ENCODE results near the gene TAS2R16.

TAS2R16 gene, protein sequence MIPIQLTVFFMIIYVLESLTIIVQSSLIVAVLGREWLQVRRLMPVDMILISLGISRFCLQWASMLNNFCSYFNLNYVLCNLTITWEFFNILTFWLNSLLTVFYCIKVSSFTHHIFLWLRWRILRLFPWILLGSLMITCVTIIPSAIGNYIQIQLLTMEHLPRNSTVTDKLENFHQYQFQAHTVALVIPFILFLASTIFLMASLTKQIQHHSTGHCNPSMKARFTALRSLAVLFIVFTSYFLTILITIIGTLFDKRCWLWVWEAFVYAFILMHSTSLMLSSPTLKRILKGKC

DNA sequence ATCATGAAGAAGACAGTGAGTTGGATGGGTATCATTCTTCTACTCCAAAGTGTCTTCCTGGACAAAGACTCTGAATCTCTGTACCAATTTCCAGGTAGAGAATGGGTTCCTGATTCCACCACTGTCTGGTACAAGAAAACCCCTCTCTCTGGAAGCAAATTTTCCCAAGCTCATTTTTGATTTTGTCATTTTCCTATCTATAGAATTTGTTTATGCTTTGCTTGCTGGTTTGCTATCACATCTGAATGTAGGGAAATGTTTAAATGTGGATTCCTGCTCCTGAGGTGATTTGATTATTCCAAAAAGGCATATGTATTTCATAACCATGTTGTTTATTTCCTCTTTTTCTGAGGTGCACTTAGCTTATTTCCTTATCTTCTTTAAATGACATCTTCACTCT is at the start of gene TAS2R16:
Gene TAS2R16, minus strand, starts transcription at position 101 of the 400 bp plus-strand sequence. Its CDS starts 66 bp downstream, at position 35.
- DNase-seq, result no peak

DNA sequence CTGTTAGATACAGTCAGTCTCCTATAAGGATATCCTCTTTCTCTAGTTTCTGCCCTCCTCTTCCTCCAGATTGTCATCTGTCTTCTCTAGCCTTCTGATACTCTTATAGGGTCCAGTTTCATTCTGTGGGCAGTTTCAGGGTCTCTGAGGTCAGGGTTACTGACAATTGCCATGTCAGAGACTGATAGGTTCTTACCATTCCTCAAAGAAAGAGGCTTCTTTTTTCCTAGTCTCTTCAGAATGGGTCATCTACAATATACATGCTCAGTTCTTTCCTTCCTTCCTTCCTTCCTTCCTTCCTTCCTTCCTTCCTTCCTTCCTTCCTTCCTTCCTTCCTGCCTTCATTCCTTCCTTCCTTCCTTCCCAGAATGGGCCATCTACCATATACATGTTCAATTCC is 48.1 kb upstream of the TAS2R16 start:
- no peak for DNase-seq

DNA sequence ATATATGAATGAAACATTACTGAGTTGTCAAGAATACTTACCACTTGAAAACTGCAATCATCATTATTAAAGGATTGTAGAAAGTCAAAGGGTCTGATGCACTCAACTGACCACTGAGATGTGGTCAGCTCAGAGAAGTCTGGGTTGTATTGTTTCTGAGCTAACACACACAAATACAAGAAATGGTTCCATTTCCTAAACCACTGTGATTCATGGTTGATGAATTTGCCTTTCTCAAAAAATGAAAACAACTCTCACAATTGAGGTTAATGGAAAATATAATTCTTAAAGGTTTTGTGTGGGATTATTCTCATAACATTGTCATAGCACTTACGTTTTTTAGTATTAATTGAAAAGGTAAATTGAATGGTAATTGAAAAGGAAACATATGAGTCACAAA is 45.6 kb upstream of the TAS2R16 start:
- no peak for DNase-seq

DNA sequence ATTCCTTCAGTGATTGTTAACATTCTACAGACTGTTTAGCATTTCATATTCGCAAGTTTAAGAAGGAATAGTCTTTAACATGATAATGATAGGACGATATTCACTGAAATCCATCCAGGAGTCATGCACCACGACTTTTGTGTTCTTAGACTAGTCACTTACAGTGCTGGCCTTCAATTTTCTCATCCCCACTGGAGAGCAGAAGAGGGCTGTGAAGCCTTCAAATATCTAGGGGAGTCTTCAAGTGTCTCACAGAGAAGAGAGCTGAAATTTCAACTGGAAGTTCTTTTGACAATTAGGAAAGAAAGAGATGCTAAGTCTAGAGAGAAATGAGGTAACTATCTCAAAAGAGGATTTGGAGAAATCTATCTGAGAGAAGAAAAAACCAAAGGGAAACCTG is 43.8 kb upstream of the TAS2R16 start:
- DNase-seq, result no peak

DNA sequence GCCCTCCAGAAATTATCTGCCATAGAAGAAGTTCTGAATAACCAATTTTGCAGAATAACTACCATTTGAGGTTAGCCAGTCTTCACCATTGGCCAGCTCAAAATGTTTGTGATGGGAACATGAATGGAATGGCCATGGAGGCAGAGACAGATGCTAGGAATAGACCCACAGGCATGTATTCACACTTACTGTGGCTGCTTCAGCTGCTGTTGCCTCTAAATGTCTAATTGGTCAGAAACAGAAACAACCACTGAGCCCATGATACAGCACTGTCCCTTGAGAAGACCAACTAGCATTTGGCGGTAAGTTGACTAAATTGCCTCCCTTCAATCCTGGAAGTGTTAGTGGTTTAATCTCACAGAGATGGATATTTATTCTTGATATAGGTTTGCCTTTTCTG is 38.6 kb upstream of the TAS2R16 start:
- no peak for DNase-seq

DNA sequence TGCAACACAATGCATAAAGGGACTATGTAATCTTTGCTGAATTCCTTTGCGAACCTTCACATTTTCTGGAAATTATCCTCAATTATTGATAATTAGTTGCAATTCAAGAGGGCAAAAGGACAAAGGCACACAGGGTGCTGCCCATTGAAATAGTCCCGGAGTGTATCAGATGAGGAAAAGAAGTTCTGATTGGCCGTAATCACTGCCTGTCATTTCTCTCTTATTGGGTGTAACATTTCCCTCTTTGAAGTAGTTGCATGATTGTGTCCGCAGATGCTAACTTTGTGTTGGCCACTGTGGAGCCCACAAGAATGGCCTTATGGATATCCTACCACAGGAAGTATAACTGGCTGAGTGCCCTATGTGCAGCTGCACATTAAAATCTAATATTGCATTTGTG is 35.1 kb upstream of the TAS2R16 start:
- DNase-seq, result no peak

DNA sequence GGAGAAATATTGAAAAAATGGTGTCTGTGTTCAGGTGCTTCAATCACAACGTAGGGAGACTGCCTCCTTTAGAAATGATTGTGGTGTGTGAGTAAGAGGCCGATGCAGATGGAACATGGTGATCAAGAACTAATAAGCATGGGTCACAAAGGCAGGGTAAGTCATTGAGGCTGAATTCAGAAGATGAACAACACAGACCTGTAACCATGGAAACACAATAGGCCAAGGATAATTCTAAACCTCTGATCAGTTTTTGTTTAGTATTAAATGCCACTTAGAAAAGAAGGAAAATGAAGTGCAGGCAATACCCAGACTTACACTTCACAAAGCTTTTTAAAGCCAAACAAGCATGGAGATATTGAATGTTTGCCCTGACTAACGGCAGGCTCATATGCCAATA is 32.8 kb upstream of the TAS2R16 start:
- DNase-seq, result no peak

DNA sequence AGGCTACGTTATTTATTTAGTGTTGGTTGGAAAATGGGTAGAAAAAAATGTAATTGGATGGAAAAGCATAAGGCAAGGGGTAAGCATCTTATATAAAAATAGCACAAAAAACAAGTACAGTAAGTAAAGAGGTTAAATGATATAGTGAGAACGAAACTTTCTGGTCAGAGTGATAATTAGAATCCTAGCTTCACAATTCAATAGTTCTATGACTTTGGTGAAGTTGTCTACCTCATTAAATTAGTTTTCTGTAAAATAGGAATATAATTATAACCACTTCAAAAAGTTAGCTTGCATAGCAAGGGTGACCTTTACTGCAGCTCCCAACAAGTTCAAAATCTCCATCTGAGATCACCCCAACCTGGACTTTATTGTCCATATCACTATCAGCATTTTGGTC is 30.8 kb upstream of the TAS2R16 start:
- DNase-seq, result no peak

DNA sequence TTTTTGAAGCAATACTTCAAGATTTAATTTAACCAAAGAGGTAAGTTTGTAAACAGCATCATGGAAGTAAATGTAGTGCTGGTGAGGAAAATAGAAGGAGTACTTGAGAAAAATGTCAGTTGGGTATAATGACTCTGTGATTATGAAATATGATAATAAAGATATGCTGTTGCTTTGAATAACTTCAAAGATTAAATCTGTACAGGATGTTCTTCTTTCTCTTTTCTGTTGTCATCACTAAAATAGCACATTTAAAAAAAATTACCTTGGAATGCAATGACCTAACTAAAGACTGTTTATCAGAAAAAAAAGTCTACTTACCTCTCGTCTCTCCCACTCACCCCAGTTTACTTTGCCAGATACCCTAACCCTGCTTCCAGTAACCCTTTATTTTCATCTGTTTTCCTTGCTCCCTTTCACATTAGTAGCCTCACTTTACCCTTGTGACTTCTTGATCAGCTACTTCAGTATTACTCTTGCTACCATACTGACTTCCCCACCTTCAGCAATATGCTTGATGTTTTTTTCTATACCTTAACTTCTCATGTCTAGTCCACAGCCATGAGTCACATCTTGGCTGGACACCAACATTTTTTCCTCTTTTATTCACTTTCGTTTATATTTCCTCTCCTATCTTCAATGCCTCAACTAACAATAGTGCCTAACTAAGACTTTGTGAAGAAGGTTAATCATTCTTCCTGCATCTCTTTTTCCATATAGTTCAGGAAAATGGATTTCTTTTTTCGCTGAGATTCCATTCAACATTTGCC is 29.7 kb upstream of the TAS2R16 start:
- DNase-seq, result no peak

DNA sequence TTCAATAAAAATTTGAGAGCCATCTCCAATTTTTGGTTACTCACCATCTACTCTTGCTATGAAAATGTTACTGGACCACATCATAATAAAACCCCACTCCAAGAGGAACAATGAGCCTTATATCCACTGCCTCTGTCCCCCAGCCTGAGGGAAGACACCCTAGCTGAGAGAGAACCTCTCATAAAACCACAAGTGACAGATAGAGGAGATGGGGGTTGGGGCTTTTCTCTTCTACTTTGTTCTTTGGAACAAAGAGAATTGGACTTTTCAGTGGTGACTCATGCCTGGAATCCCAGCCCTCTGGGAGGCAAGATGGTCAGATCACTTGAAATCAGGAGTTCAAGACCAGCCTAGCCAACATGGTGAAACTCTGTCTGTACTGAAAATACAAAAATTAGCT is 27.6 kb upstream of the TAS2R16 start:
- DNase-seq, result no peak

DNA sequence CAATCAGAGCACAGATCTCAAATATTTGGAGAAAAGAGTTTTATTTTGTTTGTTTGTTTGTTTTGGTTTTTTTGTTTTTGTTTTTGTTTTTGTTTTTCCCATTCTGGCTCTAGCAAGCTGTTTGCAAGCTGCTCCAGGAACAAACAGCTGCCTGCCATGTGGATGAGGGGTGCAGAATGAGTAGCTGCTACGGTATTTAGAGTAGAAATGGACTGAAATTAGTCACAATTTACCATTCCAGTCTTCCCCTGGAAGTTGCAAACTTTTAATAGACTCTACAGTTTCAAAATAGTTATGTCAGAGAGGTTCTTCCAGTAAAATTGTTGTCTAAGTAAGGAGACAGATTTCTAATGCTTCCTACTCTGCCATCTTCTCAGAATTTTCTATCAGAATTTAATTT is 27.1 kb upstream of the TAS2R16 start:
- DNase-seq, result no peak

DNA sequence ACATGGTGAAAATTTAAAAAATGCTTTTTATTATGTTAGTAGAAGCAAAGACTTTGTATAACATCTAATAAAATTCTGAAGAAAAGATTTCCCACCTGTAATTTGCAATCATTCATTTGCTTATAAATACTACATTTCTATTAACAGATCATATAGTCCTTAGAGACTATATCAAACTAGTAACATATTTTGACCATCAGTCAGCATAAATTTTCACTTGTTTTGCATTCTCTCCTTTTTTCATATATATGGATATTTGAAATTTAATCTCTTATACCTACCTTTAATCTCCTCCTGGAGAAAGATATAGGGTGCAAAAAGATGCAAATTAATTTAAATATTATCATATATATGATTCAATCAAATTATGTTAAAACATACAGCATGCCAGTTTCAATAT is 16.9 kb upstream of the TAS2R16 start:
- no peak for DNase-seq

DNA sequence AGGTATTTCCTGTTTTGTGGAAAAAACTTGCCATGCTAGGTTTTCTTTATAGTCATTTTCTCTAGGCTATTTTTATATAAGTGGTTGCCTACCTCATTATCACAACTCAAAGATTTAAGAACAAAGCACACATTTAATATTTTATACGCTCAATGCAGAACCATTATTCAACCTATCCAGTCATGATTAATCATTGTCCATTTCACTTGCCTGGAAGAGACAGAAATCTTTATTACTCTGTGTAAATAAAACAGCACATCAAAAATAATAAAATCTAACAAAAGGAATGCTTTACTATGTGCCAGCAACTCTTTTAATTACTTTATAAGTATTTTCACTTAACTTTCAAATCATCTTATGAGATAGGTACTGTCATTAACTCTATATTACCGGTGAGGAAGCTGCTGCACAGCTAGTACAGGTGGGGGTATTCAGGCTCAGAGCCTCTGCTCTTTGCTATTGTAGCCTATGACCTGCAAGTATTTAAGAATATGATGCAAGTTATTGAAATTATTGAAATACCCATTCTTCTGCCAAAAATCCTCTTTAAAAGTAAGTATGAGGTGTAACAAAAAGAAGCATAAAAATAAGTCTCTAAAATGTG is 16.4 kb upstream of the TAS2R16 start:
- no peak for DNase-seq

DNA sequence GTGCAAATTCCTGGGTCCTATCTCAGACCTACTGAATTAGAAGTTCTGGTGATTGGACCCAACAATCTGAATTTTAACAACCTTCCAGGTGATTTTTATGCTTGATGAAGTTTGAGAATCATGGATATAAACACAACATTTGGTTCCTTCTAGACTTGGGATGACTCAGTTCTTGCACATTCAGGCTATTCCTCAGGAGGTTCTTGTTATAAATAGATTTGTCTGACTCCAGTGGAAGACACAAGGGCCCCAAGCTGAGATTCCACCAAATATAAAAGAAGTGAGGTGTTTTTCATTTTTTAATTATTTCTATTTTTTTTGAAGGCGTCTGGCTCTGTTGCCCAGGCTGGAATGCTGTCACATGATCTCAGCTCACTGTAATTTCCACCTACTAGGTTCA is 9.4 kb upstream of the TAS2R16 start:
- DNase-seq, result no peak

DNA sequence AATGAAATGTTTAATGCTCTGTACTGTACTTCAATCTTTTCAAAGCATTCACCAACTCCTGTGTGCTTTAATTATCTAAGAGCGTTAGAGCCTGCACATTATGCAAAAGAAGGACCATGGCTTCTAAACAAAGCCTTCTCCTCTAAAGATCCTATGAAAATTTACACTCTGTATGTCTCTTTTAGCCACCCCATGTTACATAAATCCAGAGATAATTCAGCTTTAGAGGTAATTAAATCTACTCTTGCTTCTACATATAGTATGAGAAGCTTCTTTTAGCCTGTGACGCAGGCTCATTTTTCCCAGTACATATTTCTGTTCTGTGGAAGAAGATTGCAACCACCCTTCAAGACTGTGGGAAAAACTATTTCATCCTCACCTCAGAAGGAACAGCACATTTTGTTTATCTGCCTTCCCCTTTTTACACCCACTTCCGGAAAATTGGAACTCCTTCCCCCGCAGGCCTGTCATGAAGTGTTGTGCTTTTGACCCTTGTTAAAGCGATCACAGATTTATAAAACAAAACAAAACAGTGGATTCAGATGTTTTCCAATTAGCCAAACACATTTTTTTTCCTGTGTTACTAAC is 8.1 kb upstream of the TAS2R16 start:
- no peak for DNase-seq

DNA sequence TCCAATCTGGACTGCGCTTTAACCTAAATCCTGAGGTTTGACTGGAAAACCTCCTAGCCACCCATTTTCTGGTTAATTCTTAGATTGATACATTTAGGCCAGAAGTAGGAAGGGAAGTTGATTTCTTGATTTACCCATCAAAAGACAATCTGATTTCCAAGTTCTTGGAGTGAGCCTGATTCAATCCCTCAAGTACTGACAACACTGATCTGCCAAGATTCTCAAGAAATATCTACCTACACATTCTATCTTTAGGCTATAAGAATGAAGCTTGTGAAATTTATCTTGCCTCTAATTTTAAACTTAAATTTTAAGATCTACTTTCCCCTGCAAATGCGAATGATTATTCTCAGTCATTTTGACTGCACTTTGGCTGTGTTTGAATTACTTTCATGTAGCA is 5.9 kb downstream of the TAS2R16 start:
- no peak for DNase-seq

DNA sequence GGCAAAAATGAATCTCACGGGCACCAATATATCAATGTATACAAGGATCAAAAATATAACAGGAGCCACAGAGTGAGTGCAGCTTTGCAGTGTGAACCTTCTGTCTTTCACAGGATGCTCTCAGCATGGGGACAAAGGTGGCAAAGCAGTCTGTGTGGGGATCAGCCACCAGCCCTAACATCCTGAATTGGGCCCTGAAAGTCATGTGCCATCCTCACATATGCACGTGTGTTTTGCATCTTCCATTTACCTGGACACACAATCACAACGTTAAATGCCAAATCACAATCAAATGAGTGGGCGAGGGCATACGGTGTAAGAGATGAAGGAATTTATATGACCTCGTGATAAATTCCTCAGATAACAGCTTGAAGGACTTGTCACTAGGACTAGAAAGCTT is 6.5 kb downstream of the TAS2R16 start:
- DNase-seq, result no peak

DNA sequence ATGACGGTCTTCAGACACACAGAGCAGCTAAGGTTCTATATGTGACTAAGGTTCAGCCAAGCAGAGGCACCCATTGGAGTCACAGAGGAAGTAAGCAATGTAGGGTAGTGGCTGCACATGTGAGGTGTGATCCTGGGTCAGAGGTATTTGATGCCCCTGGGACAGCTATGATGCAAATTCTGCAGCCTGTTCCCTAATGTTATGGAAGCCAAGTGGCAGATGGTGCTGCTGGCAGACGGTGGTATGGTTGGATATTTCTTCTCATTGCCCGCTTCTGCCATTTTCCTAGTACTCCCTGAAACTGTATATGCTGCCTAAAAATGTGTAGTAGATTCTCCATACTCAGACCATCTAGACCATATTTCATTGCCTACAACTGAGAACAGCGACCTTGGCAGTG is 7.2 kb downstream of the TAS2R16 start:
- DNase-seq, result no peak

DNA sequence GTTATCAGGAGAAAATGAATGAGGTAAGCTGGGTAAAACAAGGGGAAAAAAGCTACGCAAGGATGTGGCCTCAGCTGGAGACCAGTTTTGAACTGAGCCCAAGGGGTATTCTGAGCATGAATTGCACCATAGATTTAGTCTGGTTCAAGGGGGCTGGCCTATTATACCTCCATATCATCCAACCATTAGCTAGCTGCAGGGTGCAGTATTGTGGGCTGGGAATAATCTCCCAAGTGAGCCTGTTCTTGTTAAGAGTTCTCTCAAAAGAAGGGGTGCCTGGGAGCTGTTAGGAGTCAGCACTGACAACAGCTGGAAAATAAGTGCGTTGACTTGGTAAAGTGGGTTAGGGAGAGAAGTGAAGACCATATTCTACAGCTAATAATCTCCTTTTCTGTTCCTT is 8.0 kb downstream of the TAS2R16 start:
- DNase-seq, result no peak

DNA sequence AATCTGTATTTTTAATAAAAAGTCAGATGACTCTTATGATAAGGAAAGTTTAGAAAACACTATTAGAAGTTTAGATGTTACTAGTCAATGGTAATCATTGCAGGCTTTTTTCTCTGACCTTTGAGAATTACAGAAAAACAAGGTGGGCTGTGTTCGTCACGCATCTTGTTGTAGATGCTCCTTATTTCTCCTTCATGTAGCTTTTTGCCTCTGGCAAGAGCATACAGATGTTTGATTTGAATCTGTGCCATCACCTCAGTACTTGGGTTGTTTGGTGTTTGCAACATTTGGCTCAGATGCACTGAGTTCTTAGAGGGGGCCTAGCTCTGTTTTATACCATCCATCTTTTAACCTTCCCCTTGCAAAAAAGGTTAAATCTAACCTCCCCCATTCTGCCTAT is 11.5 kb downstream of the TAS2R16 start:
- DNase-seq, result no peak

DNA sequence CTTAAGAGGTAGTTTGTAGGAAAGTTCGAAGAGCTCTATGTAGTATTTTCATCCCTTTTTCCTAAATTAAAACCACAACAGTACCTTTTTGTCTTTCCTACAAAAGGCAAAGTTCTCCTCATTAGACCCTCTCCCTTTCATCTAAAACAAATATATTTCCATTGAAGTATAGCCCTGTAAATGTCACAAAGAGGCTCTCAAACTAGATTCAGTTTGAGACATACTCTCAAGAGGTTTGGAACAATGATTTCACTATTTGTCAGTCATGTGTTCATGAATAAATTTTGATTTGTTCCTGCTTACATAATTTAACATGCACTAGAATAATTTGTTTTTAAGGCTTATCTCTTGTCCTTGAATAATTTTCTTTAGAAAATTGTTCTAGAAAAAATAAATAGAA is 12.2 kb downstream of the TAS2R16 start:
- no peak for DNase-seq

DNA sequence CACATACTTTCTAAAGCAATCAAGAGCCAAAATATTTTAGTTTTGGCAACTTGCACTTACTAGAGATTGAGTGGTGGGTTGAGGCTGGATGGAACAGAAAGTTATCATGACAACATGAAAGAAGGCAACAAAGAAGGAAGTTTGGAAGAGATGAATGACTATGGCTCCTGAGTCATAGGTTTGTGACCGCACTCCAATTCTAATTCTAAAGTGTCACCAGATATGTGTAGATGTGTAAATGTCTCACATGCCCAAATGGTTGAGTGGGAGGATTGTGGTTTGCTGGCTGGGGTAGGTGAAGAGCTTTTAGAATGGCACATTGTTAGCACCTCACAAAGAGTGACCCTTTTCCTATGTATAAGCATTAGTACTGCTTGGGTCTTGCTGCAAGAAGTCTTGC is 20.2 kb downstream of the TAS2R16 start:
- no peak for DNase-seq

DNA sequence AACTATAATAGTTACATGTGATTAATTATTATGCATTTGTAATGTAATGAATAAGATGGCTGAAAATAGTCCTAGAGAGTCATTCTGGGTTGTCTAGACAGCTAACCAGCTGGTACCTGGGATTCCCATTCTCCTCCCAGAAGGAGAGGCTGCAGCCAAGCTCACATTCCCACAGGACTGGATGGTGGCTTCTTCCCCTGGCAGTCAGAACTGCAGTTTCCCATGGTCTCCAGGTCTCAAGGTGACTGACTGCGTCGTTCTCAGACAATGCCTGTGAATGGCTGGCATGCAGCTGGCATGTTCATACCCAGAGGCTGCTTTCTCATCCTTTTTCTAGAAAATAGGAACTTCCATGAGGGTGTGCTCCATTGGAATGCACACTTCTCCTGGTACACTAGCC is 21.3 kb downstream of the TAS2R16 start:
- DNase-seq, result no peak

DNA sequence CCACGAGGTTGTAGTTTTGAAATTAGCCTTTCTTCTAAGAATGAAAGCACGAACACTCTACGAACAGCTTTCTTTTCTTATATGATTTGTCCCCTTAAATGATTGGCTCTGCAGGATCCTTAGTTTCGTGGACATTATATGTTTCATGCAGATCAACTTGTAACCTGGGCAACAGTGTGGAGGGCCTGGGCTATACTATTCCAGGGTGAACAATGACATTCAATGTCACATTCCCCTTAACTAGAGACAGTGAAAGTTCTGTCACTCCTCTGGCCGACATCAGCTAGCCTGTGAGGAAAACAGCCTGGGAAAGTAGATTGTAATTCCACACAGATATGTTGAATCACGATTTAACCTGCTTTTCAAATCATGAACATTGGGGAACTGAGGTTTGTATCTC is 23.4 kb downstream of the TAS2R16 start:
- DNase-seq, result no peak
